HUES48 (cell line): Measurements from ENCODE around the gene BRME1.
"Not testable (repeated sequence)": the region's sequence is repeated elsewhere in the genome, so short reads cannot be mapped to it uniquely, and the experiment has no call there.

ENCODE experiments used
- H3K27ac ChIP-seq: one replicate; pipeline ENCODE4 v1.7.0; 2013; ENCODE audit warnings: low read depth, low read length, inconsistent platforms
- H3K27me3 ChIP-seq: 2 replicates; pipeline ENCODE4 v1.6.1; 2013; ENCODE audit warnings: mild to moderate bottlenecking, low read length; ENCODE audit not compliant: control insufficient read depth, insufficient read depth
- H3K36me3 ChIP-seq: 2 replicates; pipeline ENCODE4 v1.6.1; 2013; ENCODE audit warnings: low read length; ENCODE audit not compliant: control insufficient read depth, insufficient read depth
- H3K4me1 ChIP-seq: 2 replicates; pipeline ENCODE4 v1.6.1; 2013; ENCODE audit warnings: mild to moderate bottlenecking, low read length; ENCODE audit not compliant: control insufficient read depth, insufficient read depth
- H3K4me3 ChIP-seq: 2 replicates; pipeline ENCODE4 v1.5.1; 2013; ENCODE audit warnings: mild to moderate bottlenecking, low read depth, low read length
- H3K9ac ChIP-seq: 2 replicates; pipeline ENCODE4 v1.6.1; 2013; ENCODE audit warnings: mild to moderate bottlenecking, low read depth, low read length, moderate library complexity
- H3K9me3 ChIP-seq: 2 replicates; pipeline ENCODE4 v1.6.1; 2013; ENCODE audit warnings: low read length; ENCODE audit not compliant: control insufficient read depth, insufficient read depth

BRME1 gene

DNA sequence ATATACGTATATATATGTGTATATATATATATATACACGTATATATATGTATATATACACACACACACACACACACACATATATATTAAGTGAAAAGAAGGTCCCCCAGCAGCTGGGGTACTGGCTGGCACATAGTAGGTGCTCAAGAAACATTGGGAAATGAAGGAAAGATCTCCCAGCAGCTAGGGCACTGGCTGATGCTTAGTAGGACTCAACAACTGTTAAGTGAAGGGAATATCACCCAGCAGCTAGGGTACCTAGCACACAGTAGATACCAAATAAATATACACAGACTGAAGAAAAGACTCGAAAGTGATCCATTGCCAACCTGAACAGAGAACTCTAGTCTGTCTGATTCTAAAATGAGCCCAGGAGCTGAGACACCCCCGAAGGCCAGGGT lies 20.1 kb upstream of the BRME1 start:
- no peak overlapping the region for H3K9ac ChIP-seq
- H3K4me3 ChIP-seq = no peak overlapping the region
- H3K27ac ChIP-seq = no peak overlapping the region
- H3K36me3 ChIP-seq = peaks cover 66% of the 10 kb centered on the region
- H3K4me1 ChIP-seq = no peaks in the 10 kb centered on the region
- peaks cover 1% of the 10 kb centered on the region; the same call in 1 of the 2 replicates for H3K9me3 ChIP-seq
- H3K27me3 ChIP-seq = no peaks in the 10 kb centered on the region

DNA sequence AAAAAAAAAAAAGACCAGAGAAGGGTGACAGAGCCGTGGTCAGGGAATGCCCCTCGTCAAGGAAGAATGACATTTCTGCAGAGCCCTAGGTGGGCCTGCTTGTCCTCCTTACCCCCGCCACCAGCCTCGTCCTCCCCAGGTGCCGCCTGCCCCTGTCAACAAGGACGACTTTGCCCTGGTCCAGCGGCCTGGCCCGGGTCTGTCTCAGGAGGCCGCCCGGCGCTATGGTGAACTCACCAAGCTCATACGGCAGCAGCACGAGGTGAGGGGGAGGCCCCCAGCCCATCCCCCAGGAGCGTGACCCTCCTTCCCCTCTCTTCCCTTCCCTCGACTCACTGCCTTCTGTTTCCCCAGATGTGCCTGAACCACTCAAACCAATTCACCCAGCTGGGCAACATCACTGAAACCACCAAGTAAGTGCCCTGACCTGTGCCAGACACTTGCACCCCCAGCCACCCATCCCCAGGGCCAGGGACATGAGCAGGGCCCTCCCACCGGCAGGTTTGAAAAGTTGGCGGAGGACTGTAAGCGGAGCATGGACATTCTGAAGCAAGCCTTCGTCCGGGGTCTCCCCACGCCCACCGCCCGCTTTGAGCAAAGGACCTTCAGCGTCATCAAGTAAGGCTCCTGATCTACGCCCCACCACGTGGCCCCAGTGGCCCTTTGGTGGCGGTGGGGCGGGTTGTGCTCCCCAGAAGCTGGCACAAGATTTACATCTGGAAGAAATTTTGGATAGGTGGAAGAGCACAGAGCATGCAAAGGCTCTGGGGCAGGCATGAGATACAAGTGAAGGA lies 17.5 kb upstream of the BRME1 start:
- Histone ChIP-seq H3K9ac (no peak overlapping the region), H3K36me3 (peaks cover 72% of the 10 kb centered on the region), H3K9me3 (peaks cover 5% of the 10 kb centered on the region; the same call in 1 of the 2 replicates), H3K27me3 (no peaks in the 10 kb centered on the region), H3K27ac (no peak overlapping the region), H3K4me1 (no peaks in the 10 kb centered on the region), H3K4me3 (no peak overlapping the region)

DNA sequence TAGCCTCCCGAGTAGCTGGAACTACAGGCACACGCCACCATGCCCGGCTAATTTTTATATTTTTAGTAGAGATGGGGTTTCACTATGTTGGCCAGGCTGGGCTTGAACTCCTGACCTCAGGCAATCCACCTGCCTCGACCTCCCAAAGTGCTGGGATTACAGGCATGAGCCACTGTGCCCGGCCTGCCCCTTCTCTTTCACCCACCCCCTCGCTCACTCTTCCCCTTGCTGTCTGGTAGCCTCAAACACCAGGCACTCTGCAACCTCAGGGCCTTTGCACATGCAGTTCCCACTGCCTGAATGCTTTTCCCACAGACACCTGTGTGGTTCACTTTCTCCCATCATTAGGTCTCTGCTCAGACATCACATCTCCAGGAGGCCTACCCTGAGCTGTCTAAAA lies 16.2 kb upstream of the BRME1 start:
- H3K27ac ChIP-seq, H3K9me3 ChIP-seq, H3K4me3 ChIP-seq, H3K4me1 ChIP-seq, H3K27me3 ChIP-seq, H3K9ac ChIP-seq: not testable (repeated sequence)
- peaks cover 67% of the 10 kb centered on the region for H3K36me3 ChIP-seq

DNA sequence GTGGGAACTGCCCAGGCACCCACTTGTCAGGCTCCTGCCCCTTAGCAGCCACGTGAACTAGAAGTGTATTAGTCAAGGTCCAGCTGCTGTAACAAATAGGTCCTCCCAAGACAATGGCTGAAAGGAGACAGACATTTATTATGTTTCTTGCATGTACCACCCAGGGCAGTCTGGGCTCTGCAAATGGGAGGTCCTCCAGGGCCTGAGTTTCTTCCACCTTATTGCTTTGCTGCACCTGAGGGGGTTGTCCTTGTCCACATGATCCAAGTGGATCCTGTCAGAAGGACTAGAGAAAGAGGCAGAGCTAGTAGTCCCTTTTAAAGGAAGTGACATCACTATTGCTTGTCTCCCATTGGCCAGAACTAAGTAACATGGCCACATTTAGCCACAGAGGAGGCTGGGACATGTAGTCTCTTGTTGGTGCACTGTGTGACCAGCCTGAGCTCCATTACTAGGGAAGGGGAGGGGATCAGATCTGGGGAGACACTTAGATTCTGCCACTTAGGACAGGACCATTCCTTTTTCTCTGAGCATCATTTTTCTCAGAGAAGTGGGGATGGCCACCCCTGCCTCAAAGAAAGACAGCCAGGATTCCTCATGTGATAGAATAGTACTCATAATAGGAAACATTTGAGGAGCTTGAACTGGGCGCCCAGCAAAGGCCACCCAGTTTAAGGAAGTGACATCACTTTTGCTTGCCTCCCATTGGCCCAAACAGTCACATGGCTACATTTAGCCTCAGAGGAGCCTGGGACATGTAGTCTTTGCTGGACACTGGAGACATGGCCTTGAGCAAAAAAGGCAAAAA lies 15.2 kb upstream of the BRME1 start:
- H3K4me1 ChIP-seq = no peaks in the 10 kb centered on the region
- H3K9me3 ChIP-seq = peaks cover 5% of the 10 kb centered on the region; the same call in 1 of the 2 replicates
- no peak overlapping the region for H3K4me3 ChIP-seq
- no peak overlapping the region for H3K9ac ChIP-seq
- no peak overlapping the region for H3K27ac ChIP-seq
- H3K36me3 ChIP-seq = peaks cover 66% of the 10 kb centered on the region
- no peaks in the 10 kb centered on the region for H3K27me3 ChIP-seq

DNA sequence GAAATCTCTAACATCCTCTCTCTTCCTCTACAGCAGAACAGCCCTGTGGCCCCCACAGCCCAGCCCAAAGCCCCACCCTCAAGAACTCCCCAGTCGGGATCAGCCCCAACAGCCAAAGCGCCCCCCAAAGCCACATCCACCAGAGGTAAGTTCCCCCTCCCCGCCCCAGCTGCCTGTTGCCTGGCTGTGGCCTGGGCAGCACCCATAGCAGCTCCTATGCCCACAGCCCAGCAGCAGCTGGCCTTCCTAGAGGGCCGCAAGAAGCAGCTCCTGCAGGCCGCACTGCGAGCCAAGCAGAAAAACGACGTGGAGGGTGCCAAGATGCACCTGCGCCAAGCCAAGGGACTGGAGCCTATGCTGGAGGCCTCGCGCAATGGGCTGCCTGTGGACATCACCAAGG lies 14.6 kb upstream of the BRME1 start:
- peaks cover 69% of the 10 kb centered on the region for H3K36me3 ChIP-seq
- no peaks in the 10 kb centered on the region for H3K4me1 ChIP-seq
- peaks cover 5% of the 10 kb centered on the region; the same call in 1 of the 2 replicates for H3K9me3 ChIP-seq
- no peaks in the 10 kb centered on the region for H3K27me3 ChIP-seq
- no peak overlapping the region for H3K9ac ChIP-seq
- H3K27ac ChIP-seq = no peak overlapping the region
- no peak overlapping the region for H3K4me3 ChIP-seq

DNA sequence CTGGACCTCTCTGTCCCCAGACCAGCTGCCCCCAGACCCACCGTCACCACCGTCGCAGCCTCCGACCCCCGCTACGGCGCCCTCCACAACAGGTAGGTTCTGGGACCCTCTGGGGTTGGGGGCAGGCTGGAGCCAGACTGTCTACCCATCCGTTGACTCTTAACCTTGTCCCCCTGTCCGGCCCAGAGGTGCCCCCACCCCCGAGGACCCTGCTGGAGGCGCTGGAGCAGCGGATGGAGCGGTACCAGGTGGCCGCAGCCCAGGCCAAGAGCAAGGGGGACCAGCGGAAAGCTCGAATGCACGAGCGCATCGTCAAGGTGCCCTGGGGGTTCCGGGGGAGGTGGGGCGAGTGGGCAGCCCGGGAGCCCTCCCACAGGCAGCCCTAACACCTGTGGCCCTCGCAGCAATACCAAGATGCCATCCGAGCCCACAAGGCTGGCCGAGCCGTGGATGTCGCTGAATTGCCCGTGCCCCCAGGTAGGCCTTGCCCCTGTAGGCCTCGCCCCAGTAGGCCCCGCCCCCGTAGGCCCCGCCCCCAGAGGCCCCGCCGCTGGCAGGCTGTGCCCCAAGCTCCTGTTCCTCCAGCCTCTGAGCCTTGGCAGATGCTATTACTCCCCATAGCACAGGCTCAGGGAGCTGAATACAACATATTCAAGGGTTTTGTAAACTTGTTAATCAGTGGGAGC lies 13.0 kb upstream of the BRME1 start:
- H3K36me3 ChIP-seq = peaks cover 71% of the 10 kb centered on the region

DNA sequence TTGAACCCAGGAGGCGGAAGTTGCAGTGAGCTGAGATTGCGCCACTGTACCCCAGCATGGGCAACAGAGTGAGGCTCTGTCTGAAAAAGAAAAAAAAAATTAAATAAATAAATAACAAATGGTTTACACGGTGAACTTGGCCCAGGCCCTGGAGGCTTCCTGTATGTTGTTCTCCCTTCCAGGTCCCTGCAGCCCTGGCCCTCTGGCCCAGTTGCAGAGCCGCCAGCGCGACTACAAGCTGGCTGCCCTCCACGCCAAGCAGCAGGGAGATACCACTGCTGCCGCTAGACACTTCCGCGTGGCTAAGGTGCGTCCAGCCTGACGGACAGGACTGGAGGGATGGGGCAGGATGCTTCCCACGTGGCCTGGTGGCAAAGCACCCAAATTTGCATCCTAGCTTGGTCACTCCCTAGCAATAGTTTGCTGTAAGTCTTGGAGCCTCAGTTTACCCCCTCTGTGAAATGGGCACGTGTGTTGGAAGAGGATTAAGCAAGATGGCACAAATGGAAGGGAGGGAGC lies 12.0 kb upstream of the BRME1 start:
- Histone ChIP-seq H3K4me3 (no peak overlapping the region), H3K27me3 (no peaks in the 10 kb centered on the region), H3K27ac (no peak overlapping the region), H3K4me1 (no peaks in the 10 kb centered on the region), H3K36me3 (peaks cover 70% of the 10 kb centered on the region), H3K9ac (no peak overlapping the region), H3K9me3 (peaks cover 5% of the 10 kb centered on the region; the same call in 1 of the 2 replicates)

More for the DNA sequence above, 13.0 kb upstream of the BRME1 start:
- no peak overlapping the region for H3K27ac ChIP-seq
- no peaks in the 10 kb centered on the region for H3K27me3 ChIP-seq
- no peaks in the 10 kb centered on the region for H3K4me1 ChIP-seq
- no peak overlapping the region for H3K4me3 ChIP-seq
- peaks cover 5% of the 10 kb centered on the region; the same call in 1 of the 2 replicates for H3K9me3 ChIP-seq
- no peak overlapping the region for H3K9ac ChIP-seq

DNA sequence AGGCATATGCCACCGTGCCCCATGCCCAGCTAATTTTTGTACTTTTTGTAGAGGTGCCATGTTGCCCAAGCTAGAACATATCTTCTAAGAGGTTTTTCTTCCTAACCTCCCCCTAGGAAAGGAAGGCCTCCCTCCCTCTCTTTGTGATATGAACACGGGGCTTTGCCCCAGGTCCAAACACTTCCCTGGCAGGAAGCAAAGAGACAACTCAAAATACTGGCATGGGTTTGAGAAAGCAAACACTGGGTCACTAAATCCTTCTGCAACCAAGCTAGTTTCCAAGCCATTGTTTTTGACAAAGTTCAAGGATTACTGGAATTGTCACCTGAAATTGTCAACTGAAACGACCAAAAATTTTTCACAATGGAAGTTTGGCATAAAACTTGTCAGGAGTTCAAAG lies 8.9 kb upstream of the BRME1 start:
- no peak overlapping the region for H3K9ac ChIP-seq
- no peak overlapping the region for H3K4me3 ChIP-seq
- no peak overlapping the region for H3K27ac ChIP-seq
- no peaks in the 10 kb centered on the region for H3K27me3 ChIP-seq
- H3K9me3 ChIP-seq = no peaks in the 10 kb centered on the region
- peaks cover 59% of the 10 kb centered on the region for H3K36me3 ChIP-seq
- H3K4me1 ChIP-seq = no peaks in the 10 kb centered on the region

DNA sequence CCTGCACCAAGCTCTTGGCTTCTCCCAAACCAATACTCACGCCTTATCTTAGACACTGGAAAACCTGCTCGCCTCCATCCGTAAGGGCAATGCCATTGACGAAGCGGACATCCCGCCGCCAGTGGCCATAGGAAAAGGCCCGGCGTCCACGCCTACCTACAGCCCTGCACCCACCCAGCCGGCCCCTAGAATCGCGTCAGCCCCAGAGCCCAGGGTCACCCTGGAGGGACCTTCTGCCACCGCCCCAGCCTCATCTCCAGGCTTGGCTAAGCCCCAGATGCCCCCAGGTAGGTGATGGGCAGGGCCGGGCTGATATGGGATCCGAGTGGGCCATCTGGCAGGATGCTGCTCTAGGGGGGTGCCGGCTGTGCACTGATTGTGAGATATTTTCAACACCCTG lies 7.4 kb upstream of the BRME1 start:
- no peak overlapping the region for H3K4me3 ChIP-seq
- H3K36me3 ChIP-seq = peaks cover 53% of the 10 kb centered on the region
- no peak overlapping the region for H3K9ac ChIP-seq

DNA sequence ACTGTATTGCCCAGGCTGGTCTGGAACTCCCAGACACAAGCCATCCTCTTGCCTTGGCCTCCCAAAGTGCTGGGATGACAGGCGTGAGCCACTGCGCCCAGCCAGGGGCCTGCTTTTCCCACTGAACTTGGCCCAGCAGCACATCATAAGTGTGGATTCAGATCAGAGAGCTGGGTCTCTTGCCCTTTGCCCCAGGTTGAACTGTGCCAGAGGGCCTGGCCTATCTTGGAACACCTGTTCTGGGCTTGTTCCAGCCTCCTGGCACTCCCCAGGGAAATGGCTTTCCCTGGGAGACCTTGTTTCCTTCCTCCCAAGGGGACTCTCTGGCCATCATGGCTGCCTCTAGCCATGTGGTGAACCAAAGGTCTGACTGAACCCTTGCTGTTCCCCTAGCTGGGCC lies 3.5 kb upstream of the BRME1 start:
- H3K36me3 ChIP-seq = peaks cover 24% of the 10 kb centered on the region
- no peak overlapping the region for H3K9ac ChIP-seq
- peaks cover 10% of the 10 kb centered on the region for H3K27me3 ChIP-seq
- no peaks in the 10 kb centered on the region for H3K4me1 ChIP-seq
- H3K9me3 ChIP-seq = no peaks in the 10 kb centered on the region
- no peak overlapping the region for H3K4me3 ChIP-seq
- no peak overlapping the region for H3K27ac ChIP-seq

More for the DNA sequence above, 7.4 kb upstream of the BRME1 start:
- H3K27ac ChIP-seq = no peak overlapping the region
- no peaks in the 10 kb centered on the region for H3K9me3 ChIP-seq
- H3K4me1 ChIP-seq = no peaks in the 10 kb centered on the region
- H3K27me3 ChIP-seq = no peaks in the 10 kb centered on the region
